Erythroblast (primary cell): ENCODE results near the gene HGS.

ENCODE experiments used
- DNase-seq, 2 experiments: peaks; one replicate each; lab custom pipeline; 2025; lab: John Stamatoyannopoulos, UW
- GATA1 ChIP-seq: IDR thresholded peaks from 2 replicates; pipeline ENCODE4 v1.6.1; 2011; ENCODE audit warnings: low read depth, mild to moderate bottlenecking, control low read depth, low read length, moderate library complexity
- POLR2A ChIP-seq: IDR thresholded peaks from 2 replicates; pipeline ENCODE4 v1.6.1; 2011; ENCODE audit warnings: mild to moderate bottlenecking, low read length

HGS gene

DNA sequence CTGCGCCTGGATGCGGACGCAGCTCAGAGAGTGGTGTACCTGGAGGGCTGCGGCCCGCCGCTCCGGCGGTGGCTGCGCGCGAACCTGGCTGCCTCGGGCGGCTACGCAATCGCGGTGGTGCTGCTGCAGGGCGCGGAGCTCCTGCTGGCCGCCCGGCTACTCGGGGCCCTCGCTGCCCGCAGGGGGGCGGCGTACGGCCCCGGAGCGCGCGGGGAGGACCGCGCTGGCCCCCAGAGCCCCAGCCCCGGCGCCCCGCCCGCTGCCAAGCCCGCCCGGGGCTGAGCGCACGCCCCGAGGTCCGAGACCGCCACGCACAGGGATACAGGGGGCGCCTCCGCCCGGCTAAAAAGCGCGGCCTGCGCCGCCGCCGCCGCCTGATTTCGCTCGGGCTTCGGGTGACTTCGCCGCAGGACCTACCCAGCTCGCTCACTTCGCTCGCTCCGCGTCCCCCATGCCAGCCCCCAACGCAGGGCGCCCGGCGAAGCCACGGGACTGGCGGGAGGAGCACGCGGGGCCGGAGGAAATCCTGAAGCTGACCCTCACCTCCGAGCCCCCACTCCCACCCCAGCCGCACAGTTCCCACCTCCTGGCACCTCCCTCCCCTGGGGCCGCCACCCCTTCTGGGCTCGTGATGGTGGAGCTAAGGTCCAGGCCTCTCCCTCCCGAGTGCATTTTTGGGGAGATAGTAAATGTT, 35.7 kb upstream of the HGS start:
- TF ChIP-seq POLR2A = no peak
- TF ChIP-seq GATA1 = no peak

DNA sequence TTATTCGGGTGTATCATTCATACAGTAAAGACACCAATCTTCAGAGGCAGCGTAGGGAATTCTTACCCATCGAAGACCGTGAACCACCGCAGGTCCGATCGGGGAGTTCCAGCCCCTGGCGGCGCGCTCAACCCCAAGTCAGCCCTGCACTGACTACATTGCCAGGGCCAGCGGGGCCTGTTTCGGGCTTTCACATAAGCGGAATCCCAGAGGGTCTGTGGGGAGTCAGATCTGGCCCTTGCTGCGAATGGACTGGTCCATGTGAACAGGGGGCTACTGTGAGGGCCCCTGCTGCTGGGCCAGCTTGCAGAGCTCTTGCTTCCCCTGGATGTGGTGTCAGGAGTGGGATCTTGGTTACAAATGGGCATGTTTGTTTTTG, 35.1 kb upstream of the HGS start:
- peak; percentile 17 to 25 for DNase-seq
- TF ChIP-seq GATA1 (no peak), POLR2A (no peak)

More for the DNA sequence above, 35.7 kb upstream of the HGS start:
- peak; percentile 30 to 34 for DNase-seq

DNA sequence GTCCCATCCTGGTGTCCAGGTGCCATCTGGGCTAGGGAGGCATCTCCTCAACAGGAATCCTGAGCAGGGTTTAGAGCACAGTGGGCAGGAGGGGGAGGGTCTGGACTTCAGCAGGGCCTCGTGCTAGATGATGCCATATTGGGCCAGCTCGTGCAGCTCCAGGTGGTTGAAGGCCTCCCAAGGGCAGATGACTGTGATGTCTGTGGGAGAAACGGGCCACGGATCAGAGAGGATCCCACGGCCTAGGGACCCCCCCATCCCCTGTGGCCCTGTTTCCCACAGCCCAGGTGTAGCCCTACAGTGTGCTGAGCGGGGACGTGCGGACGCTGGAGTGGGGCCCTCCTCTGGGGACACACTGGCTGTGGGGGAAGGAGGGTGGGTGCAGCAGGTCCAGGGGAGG, 32.9 kb upstream of the HGS start:
- TF ChIP-seq GATA1 (no peak), POLR2A (no peak)
- no peak for DNase-seq

DNA sequence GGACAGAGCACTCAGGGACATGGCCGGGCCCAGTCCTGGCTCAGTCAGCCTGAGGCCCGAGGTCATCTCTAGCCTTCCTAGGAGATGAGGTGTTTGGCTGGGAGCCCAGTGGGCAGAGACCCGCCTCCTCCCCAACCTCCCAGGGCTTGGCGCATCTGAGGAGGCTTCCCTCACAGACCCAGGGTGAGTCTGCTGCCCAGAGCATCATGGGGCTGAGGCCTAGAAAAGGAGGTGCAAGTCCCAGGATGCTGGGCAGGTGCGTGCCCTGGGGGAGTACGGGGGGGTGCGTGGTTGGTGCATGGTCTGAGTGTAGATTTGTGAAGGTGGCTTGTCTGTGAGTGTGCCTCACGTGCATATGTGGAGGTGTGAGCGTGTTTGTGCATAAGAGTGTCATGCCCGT, 32.1 kb upstream of the HGS start:
- TF ChIP-seq GATA1 (no peak), POLR2A (no peak)
- peak; percentile 66 to 67 for DNase-seq

DNA sequence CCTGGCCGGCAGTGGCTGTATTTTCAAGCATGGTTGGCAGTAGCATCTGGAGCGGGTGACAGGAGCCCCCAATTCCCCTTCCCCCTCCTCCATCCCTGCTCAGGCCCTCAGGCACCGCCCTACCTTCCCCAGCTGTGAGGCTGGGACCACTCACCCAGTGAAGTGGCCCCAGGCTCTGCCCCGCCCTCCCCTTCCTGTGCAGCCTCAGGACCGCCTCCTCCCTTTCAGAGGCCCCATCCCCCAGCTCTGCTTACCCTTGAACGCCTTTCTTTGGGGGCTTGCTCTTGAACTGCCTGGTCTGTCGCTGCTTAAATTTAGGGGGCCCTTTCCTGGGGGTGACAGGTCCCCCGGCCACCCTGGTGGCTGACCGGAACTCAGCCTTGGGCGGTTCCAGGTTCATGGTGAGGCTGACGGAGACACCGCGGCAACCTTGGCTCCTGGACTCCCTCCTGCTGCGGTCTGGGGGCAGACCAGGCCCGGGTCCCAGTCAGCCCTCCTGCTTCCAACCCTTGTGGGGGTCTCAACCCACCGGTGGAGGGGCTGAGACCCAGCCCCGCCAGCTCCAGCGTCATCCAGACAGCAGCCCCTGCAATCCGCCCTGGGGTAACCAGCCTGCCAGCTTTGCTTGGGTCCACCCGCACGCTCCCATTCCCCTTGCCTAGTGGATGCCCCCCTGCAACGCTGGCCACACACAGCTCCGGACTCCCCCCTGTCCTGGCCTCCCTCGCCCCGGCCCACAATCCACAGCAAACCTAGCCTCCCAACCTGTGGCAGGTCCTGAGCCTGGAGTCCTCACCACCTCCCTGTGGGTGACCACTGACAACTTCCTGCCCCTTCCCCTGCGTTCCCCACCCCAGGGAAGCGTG, 30.7 kb upstream of the HGS start:
- peak; percentile 19 to 35 for DNase-seq
- TF ChIP-seq GATA1 (no peak), POLR2A (no peak)

DNA sequence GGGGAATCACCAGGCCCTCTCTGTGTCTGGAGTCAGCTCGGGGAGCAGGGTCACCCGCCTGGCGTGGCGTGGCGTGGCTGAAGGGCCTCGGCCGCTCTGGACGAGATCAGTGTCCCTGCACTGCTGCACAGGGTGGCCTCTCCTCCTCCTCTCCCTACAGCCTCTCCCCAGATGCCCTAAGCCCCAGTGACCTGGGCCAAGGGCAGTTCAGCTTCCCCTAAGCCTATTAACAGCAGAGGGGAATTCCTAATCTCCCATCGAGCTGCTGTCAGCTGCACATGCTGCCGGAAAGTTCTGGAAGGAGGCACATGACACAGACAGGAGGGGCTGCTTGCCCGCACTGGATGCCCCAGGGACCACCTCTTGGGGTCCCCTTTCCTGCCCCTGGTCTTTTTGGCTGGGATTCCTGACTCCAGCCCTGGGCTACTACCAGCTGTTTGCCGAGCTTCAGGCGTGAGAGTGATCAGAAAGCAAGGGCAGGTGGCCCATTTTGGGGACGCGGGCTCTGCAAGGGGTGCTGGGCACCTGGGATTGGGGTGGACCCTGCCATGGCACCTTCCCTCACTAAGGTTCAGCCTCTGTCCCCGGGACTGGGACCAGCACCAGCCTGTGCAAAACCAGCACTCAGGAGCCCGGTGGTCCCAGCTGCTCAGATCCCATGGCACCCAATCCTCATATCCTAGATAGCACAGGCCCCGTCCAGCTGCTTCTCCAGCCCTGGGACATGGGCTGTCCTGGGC, 28.3 kb upstream of the HGS start:
- DNase-seq = no peak
- TF ChIP-seq POLR2A (no peak), GATA1 (no peak)

DNA sequence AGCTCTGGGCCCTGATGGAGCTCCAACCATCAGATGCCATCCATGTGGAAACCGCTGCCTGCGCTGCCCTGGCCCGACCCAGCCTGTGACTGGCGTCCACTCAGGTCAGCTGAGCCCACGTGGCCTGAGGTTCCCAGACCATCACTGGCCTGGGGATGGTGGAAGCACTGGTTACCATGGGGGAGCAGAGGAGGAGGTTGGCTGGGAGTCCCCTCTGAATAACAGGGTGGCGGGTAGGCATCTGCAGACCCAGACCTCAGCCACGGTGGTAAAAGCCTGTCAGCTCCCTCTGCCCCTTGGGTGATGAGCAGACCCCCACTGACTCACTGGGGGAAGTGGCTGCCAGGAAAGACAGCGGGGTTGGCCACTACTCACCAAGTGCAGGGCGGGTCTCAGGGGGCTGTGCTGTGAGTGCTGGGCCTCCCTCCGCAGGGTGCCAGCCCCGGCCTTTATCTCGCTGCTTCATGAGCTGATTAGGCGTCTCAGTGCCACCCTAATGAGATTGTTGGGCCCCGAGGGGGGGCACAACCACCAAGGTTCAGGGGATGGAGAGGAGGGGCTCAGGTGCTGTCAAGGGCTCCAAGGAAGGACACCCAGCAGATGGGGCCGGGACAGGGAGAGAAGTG, 27.6 kb upstream of the HGS start, which contains the start of gene PDE6G:
Gene PDE6G (minus strand): TSS at position 425 of the 626 bp plus-strand sequence. CDS start 3,237 bp downstream, outside the sequence.
- TF ChIP-seq POLR2A (no peak), GATA1 (no peak)
- DNase-seq = peak; percentile 36 to 55

DNA sequence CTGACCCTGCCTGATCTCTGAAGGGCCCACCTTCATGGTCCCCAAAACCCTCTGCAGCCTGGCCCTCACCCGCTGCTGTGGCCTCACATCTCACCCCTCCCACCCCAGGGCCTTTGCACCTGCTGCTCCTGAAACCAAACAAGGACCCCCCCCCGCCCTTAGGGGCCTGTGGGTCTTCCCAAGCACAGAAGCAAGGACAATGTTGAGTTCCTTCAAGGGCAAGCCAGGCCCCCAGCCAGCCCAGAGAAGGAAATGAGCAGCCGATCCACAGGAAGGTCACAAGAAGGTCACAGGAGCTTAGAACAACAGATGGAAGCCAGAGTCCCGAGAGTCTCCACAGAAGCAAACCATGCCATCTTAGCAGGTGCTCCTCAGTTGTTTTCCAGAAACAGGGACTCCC, 27.0 kb upstream of the HGS start:
- no peak for TF ChIP-seq POLR2A
- TF ChIP-seq GATA1 = no peak
- DNase-seq = no peak

DNA sequence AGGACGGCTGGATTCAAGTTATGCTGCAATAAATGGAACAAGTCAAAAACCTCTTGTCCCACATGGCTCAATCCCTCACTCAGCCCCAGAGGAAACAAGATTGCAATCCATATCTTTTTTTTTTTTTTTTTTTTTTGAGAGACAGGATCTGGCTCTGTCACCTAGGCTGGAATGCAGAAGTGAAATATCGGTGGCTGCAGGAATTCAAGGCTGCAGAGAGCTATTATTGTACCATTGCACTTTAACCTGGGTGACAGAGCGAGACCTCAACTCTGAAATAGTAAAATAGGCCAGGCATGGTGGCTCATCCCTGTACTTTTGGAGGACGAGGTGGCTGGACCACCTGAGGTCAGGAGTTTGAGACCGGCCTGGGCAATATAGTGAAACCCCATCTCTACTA, 24.8 kb upstream of the HGS start:
- TF ChIP-seq POLR2A (no peak), GATA1 (no peak)
- no peak for DNase-seq

DNA sequence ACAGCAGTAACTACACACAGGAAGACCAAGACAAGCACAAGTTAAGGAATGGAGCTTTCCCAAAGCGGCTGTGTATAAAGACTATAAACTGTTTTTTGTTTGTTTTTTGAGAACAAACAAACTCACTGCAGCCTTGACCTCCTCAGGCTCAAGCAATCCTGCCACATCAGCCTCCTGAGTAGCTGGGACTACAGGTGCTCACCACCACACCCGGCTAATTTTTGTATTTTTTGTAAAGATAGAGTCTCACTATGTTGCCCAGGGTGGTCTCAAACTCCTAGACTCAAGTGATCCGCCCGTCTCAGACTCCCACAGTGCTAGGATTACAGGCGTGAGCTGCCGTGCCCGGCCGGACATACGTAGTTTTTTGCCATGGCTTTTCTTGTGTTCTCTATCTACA, 23.4 kb upstream of the HGS start:
- DNase-seq = no peak

DNA sequence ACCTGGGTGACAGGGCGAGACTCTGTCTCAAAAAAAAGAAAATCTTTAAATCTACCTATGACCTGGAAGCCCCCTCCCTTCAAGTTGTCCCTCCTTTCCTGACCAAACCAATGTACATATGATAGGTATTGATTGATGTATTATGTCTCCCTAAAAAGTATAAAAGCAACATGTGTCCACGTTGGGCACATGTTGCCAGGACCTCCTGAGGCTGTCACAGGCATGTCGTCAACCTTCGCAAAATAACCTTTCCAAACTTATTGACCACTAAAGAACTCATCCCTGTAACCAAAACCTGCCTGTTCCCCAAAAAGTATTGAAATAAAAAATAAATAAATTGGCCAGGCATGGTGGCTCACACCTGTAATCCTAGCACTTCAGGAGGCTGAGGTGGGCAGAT, 21.8 kb upstream of the HGS start:
- no peak for DNase-seq

More for the DNA sequence above, 23.4 kb upstream of the HGS start:
- TF ChIP-seq GATA1 = no peak
- no peak for TF ChIP-seq POLR2A

DNA sequence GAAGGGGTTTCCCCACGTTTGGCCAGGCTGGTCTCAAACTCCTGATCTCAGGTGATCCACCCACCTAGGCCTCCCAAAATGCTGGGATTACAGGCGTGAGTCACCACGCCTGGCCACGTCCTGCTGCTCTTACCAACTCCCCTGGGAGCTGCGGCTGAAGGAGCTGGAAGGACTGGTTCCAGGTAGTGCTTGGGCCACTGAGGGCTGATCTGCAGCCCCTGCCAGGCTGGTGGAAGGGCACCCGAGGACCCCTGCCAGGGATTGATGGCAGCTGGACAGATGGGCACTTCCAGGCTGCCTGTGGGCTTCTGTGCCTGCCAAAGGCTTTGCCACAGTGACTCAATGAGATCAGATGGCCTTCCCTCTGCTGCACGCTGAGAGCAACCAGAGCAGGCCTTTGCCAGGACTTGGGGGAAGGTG, 19.8 kb upstream of the HGS start:
- no peak for DNase-seq
- TF ChIP-seq POLR2A (no peak), GATA1 (no peak)

More for the DNA sequence above, 21.8 kb upstream of the HGS start:
- TF ChIP-seq POLR2A = no peak
- TF ChIP-seq GATA1 = no peak
